GM12874 (cell line): ENCODE measurements around the gene TP53AIP1.

Experiments
- TF ChIP-seq, protein P1 (sequence below): IDR thresholded peaks from 2 replicates; pipeline ENCODE4 v1.5.1; 2011; ENCODE audit warnings: low read depth, mild to moderate bottlenecking, control low read depth, low read length, moderate library complexity; ENCODE audit not compliant: insufficient read depth

TP53AIP1 gene

DNA sequence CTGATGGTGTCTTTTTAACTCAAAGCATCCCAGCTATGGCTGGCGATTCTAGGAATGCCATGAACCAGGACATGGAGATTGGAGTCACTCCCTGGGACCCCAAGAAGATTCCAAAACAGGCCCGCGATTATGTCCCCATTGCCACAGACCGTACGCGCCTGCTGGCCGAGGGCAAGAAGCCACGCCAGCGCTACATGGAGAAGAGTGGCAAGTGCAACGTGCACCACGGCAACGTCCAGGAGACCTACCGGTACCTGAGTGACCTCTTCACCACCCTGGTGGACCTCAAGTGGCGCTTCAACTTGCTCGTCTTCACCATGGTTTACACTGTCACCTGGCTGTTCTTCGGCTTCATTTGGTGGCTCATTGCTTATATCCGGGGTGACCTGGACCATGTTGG lies 31.4 kb downstream of the TP53AIP1 start:
- TF ChIP-seq, protein P1, sequence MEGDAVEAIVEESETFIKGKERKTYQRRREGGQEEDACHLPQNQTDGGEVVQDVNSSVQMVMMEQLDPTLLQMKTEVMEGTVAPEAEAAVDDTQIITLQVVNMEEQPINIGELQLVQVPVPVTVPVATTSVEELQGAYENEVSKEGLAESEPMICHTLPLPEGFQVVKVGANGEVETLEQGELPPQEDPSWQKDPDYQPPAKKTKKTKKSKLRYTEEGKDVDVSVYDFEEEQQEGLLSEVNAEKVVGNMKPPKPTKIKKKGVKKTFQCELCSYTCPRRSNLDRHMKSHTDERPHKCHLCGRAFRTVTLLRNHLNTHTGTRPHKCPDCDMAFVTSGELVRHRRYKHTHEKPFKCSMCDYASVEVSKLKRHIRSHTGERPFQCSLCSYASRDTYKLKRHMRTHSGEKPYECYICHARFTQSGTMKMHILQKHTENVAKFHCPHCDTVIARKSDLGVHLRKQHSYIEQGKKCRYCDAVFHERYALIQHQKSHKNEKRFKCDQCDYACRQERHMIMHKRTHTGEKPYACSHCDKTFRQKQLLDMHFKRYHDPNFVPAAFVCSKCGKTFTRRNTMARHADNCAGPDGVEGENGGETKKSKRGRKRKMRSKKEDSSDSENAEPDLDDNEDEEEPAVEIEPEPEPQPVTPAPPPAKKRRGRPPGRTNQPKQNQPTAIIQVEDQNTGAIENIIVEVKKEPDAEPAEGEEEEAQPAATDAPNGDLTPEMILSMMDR, result no peak

DNA sequence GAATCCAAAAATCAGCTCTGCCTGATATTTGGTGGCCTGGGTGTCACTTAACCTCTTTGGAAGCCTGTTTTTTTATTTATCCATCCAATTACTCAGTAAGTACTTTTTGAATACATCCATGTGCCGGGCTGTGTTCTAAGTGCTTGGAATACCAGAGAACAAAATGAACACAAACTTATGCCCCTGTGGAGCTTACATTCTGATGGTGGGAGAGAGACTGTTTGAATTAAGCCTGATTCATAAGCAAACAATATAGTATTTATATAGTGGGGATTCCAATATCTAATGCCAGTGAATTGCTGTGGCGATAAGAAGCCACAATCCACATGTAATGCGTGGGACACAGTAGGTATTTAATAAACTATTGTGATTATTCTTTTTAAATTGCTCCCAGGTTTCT lies 32.1 kb downstream of the TP53AIP1 start:
- TF ChIP-seq, protein P1, result no peak

DNA sequence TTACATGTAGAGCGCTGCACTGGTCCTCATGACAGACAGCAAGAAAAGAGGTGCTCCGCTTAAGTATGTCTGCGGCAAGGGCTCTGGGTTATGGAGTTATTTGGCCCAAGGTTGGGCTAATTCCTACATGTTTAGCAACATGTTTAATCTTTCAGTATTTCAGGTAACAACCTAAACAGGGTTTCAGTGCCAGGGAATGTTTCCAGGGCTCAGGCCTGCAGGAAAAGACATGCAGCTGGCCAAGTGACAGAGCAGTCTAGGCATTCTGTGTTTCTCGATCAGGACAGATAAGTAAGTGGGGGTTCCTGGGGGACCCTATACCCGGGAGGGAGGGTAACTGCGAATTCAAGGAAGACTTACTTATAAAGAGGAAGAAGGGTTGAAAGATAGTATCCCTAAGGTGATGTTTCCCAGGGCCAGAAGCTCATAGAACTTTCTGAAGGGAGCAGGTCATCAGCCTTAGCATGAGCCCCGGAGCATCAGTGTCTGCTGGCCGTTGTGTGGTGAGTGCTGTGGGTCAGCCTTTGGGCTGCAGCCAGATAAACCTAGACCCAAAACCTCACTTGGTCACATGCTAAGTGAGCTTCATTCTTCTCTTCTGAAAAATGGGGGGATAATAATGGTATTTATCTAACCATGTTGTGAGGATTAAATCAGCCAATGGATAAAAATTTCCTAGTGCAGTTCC lies 33.1 kb downstream of the TP53AIP1 start:
- TF ChIP-seq, protein P1, result no peak

DNA sequence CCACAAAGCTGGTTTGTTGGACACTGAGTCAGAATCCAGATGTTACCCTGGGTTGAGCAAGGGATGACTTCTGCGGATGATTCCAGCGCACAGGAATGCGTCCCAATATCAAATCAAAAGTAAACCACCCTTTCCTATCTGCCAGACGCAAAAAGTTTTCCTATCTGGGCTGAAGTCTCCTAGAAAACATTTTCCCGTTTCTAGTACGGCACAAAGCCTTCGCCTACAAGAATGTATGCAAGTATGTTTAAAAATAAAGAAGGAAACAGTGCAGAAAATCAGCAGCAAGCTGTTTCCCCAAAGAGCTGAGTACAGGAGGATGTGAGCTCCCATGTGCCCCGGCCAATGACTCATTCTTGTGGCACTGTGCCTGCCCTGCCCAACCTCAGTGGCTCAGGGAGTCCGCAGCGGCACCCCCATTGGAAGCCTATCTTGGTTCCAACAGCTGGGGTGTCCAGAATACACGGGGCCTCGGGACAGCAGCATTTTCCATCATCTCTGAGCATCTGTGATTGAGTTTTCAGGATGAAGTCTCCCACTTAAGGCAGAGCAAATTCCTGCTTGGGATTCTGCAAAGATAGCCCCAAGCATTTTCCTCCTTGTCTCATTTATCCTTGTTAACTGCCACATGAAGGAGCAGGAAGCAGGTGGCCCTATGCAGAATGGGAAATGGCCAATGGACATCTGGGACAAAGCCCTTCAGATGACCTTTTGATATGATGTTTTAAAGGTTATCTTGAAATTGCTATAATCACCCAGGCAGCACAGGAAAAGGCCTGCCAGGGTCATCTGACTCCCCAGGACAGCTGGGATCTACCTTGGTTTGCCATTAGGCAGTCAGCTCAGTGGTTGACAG lies 34.1 kb downstream of the TP53AIP1 start:
- TF ChIP-seq, protein P1, result no peak

DNA sequence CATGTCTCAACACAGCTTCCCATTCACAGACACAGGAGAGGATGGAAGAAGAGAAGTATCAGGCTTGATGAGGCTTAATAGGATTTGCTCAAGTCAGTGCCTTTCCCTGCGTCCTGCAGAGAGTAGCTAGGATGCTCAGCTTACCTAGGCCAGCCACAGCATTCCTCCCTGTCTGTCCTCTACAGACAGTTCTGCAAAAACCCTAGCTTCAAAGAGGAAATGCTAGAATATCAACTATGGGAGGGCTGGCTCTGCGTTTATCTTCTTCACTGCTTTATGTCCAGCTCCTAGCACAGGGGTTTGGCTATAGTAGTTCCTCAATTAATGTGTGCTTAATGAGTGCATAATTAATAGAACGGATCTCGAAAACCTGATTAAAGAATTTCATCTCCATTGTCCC lies 35.1 kb downstream of the TP53AIP1 start:
- TF ChIP-seq, protein P1, result no peak

DNA sequence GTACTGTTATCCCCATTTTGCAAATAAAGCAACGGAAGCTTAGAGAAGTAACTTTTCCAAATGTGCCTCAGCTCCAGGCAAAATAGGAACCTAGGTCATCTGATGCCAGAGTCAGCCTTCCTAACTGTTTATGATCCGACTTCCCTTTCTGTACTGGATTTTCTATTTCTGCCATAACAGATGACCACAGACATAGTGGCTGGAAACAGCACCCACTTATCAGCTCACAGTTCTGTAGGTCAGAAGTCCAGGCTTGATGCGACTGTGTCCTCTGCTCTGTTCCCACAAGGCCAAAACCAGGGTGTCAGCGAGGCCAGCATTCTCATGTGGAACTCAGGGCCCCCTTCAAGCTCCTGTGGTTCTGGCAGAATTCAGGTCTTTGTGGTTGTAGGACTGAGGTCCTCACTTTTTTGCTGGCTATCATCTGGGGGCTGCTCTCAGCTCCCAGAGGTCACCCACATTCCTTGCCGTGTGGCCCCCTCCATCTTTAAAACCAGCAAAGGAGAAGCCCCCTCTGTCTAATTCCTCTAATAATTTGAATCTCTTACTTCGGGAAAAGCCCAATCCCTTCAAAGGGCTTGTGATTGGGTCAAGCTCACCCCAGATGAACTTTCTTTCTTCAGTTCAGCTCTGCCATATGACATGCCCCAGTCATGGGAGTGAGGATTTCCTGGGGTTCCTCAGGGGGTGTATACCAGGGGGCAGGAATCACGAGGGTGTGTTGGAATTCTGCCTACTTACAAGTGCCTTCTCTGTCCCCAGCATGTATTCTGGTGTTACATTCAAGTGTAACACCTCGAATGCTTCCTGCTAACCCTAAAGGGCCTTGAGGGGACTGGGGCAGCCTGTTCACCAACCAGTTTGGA lies 36.3 kb downstream of the TP53AIP1 start:
- TF ChIP-seq, protein P1, result no peak
